Bone marrow (tissue), 2 donors: Measurements from ENCODE around the gene LIMD2.
"Not testable (repeated sequence)": the region's sequence is repeated elsewhere in the genome, so short reads cannot be mapped to it uniquely, and the experiment has no call there.

Source experiments
- DNase-seq, 2 donors: peaks; one replicate each; lab custom pipeline; 2025; lab: John Stamatoyannopoulos, UW

LIMD2 gene

DNA sequence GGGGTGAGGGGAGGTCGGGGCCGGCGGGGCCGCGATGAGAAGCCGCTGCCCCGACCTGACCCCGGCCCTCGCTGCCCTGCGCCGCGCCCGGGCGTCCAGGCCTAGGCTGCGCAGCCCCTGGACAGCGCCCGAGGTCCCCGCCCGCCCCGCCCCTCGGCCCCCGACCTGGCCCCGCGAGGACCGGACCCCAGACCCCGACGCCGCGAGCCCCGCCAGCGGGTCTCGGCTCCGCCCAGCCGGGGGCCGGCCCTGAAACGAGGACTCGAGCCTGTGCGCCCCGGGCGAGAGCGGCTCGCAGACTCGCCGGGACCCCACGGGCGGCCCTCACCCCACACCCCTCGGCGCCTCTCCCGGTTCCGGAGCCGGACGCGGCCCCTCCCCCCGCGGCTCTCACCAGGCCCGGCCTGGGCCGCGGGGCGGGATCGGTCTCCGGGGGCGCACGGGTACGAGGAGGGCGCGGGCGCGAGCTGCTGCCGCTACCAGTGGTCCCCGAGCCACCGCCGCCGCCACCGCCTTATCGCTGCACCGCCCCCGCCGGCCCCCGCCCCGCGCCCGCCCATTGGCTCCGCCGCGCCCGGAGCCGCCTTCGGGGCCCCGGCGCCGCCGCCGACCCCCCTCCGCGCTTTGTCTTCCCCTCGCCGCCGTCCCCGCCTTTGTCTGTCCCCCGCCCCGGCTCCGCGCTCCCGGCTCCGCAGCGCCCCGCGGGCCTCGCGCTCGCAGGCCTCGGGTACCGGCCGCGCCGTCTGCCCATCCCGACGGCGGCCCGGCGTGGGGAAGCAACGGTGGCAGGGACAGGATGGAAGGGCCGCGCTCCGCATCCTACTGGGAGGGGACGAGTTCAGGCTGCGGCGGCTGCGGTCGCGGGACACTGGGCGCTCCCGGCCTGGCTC is at the start of gene LIMD2:
LIMD2 (minus strand) TSS at position 488 of the 890 bp plus-strand sequence. CDS start 827 bp downstream, outside the sequence.
- DNase-seq: peak; percentile 12 to 66

DNA sequence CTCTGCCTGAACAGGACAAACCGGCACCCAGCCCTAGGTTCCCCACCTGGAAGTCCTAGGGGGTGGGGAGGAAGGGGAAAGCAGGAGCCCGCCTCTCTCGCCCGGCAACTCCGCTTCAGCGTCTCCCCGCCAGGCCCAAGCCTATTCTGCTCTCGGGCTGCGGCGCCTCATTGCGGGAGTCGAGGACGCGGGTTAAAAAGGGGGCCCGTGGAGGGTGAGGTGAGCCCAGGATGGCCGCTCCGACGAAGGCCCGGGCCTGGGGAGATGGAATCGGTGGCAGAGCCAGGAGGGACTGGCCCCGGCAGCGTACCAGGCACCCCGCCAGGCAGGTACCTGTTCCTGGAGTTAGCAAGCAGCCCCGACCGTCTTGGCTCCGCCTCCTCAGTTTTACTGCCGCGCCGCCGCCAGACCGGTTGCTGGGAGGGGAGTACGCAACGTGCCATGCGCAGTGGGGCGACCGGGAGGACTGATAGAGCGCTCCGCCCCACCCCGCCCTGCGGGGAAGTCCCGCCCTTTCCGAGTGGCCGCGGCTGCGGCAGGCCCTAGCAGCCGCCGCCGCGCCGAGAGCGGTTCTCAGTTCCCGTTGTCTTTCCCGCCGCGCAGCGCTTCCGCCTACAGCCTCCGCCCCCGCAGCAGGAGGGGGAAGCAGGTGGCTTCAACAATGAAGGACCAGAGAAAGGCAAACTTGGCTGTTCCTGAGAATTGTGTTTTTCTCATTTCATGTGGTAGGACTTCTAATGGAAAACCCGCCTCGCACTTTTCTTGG is 41.7 kb upstream of the LIMD2 start, which contains the start of gene STRADA:
STRADA (minus strand) TSS at position 392 of the 766 bp plus-strand sequence. CDS start 13,430 bp downstream, outside the sequence.
- DNase-seq: peak; percentile 91 to 97

DNA sequence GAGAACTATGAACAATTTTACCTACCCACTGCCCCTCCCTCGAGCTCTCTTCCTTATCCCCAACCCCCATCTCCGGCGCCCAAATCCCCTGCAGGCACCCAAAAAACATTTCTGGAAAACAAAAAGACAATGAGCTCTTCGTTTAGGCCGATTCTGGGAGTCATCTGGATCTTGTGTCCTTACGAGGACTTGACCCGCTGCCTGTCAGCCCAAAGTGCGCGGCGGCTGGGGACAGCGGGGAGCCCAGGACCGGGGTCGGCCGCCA is 41.1 kb upstream of the LIMD2 start:
- DNase-seq: no peak

DNA sequence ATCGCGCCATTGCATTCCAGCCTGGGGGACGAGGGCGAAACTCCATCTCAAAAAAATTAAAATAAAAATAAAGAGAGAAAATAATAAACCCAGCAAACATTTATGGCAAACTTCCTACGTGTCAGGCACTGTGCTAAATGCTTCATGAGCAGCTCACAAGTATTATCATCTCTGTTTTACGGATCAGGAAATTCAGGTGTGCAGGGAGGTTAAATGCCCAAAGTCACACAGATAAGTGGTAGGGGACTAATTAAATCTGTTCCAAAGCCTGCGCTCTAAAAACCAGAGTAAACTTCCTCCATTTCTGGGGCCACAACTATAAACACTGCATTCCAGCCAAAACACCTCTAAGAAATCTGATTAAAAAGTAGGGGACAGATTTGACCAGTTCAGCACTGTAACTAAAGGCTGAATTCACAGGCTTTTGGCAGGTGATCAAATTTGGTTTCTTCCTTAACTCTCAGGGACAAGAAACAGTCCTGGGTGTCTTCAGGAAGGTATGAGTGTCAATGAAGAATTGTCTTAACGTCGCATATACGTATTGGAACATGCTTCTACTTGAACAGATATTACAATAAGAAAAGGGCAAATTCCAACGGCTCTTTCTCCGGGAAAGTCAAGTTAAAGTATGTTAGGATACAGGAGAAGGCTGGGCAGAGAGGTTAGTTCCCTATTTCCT is 40.7 kb upstream of the LIMD2 start:
- peak in 1 of 2 donors; percentile 21 for DNase-seq

DNA sequence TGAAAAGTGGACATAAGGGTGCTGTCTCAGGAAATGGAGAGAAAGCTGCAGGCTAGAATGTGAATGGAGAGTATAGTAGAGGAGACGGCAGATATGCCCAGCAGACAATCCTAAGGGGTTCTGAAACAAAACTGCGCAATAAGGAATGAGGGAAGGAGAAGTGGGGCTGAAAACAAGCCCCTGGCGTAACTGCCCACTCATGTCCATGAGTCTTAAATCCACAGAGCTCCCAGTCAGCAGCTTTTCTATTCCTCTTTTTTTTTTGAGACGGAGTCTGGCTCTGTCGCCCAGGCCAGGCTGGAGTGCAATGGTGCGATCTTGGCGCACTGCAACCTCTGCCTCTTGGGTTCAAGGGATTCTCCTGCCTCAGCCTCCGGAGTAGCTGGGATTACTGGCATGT is 35.8 kb upstream of the LIMD2 start:
- no peak for DNase-seq

DNA sequence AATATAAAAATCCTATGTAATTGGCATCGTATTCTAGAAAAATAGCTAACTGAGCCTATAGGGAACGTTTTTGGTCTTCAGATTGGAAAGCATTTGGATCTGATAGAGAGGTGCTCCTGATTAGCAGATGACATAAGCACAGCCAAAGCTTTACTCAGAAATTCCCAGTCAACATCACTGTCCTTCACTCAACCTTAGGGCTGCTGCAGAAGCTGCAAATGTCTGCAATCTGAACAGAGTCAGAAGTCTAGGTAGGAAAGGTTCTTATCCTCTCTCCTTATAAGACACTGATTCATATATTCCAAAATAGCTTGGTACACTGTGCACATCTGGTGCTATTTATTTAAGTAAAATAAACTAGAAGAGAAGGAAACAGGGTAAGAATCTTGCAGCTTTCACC is 22.5 kb upstream of the LIMD2 start:
- no peak for DNase-seq

DNA sequence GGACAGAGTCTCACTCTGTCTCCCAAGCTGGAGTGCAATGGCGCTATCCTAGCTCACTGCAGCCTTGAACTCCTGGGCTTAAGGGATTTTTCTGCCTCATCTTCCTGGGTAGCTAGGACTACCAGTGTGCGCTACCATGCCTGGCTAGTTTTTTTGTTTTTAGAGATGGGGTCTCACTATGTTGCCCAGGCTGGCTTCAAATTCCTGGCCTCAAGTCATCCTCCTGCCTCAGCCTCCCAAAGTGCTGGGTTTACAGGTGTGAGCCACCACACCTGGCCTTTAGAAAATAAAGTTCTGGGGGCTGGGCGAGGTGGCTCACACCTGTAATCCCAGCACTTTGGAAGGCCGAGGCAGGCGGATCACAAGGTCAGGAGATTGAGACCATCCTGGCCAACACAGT is 20.3 kb upstream of the LIMD2 start:
- DNase-seq: not testable (repeated sequence)

DNA sequence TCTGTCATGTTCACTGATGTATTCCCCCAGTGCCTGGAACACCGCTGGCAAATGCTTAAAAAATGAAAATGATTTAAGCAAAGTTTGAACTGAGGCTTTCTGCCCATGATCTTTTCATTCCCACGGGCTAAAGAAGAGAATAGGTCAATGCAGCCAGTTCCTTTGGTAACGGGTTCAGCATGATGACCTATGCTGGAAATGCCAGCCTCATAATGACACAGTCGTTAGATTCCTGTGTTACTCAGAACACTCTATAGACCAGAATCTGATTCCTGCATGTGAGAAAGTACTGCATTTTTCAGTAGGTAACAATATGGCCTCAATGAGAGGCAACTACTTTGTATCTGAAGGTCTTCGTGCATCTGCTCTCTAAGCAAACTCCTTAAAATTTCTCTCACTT is 19.1 kb upstream of the LIMD2 start:
- no peak for DNase-seq

DNA sequence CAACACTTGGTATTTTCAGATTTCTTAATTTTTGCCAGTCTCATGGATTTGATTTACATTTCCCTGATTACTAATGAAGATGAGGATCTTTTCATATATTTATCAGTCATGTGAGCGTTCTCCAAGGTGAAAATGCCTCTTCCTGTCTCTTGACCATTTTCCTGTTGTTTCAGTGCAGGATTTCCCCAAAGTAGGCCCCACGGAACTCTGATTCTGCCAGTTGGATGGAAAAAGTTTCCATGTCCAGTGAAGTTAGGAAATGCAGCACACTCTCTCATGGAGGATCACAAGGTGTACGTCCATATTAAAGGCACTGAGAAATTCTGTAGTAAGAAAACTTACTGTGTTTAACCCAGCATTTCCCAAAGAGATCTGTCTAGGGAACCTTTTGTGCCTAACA is 16.5 kb upstream of the LIMD2 start:
- no peak for DNase-seq

DNA sequence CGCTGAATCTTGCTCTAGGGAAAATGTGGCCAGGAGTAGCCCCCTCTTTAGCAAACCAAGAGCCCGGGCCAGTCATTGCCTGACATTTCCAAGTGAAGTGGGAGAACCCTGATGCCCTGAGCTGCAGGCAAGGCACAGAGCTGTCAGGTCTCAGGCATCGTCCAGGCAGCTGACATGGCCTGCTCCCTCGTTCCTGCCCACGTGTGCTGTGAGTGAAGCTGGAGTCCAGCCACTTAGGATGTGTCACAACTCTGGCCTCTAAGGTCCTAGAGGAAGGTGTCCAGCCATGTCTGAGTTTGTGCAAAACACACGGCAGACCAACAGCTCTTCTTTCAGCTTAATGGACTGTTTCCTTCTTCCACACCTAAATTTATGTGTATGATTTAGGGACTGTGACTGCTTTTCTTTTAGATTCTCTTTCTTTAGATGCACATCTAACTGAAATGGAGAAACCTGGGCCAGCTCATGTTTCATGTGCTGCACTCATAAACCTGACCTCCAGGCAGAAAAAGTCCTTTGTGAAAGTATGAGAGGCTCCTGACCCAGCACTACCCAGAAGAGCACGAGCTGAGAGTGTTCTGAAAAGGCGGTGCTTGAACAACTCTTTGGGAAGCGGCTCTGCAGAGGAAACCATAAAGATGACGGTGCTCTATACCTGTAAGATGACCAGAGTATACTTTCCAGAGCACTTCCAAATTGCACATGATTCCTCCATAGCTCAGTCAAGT is 14.8 kb upstream of the LIMD2 start:
- DNase-seq: no peak

DNA sequence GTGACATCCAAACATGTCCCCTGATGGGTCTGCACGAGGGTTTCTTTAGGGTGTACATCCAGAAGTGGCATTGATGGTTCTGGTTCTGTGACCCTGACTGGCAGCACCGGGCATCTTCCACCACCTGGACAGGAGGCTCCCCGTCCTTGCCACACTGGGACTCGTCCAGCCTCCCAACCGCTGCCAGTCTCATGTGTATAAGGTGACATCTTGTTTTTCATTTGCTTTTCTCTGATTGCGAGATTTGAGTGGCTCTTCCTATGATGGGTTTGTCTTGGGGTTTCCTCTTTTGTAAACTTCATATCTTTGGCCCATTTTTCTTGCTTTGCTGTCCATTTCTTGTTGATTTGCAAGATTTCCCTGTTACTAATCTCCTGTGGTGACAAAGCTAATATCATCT is 9.2 kb upstream of the LIMD2 start:
- DNase-seq: no peak

DNA sequence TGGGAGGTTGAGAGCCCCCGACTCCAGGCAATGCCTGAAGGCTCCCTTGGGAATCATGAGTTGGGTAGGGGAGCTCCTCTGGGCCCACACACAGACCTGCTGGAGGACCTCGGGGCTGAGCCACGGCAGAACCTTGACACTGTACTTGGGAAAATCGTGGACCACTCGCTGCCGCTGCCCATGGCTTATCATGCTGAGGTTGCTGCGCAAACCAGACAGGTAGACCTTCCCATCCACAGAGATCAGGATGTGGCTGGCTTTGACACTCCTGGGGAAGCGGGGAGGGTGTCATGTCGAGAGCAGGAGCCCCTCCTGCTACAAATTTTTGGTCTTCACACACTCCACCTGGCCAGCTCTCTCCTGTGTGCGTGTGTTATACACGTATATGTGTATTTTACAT is 7.2 kb upstream of the LIMD2 start:
- DNase-seq: no peak

DNA sequence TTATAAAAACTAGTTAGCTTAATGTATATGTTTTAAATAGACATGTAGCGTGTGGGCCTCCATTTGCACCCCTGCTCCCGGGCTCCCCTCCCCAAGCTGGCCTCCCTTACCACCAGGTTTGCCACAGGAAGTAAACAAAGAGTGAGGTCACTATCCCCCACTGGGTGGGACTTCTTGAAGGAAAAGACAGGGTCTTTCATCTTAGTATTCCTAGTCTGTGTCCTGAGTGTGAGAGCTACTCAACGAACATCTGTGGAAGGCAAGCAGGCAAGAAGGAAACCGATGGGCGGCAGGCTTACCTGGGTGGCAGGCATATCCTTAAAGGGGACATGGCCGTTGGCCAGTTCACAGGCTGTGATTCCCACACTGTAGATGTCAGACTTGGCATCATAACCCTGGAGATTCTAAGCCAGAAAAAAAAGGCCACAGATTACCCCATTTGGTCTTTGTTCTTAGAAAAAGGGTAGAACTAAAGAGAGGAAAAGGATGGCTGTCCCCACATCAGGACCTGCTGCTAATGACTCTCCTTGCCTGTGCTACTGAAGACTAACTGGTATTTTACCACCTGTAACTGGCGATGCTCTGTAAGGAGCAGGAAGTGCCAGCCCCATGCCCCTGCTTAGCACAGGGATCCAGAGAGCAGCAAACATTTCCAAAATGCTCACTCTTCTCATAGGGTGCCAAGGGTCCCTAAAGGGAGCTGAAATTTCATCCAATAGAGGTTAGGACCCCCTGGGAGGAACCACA is 6.6 kb upstream of the LIMD2 start:
- no peak for DNase-seq

DNA sequence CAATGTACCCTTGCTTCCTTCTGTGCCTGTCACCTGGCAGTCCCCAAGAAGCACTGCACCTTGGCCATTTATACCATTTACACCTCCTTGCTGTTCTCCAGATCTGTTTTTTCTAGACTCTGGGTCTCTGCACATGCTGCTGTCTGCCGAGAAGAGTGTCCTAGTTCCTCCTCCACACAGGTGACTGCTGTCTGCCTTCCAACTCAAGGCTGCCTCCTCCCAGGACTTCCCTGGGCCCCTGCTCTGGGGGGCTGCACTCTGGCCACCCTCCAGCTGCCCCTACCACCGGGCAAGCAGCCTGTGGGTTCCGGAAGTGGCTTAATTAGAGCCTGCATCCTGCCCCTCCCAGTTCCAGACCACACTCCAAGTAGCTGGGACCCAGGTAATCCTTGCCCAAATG is 5.7 kb upstream of the LIMD2 start:
- DNase-seq: no peak

DNA sequence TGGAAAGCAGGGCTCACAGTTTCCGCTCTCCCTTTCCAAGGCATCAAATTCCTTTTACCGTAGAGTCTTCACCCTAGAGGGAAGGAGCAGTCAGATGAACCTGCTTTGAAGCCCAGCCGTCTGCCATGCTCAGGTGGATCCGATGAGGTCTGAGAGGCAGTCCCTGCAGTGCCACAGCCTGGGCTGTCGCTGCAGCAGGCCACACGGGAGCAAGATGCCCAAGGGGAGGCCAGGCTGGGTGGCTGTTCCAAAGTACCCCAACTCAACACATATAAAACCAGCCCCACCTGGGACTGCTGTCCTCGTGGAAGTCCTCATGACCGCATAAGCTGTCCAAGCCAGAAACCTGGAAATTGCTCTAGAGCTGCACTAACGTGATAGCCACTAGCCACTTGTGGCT is 4.9 kb upstream of the LIMD2 start:
- no peak for DNase-seq

DNA sequence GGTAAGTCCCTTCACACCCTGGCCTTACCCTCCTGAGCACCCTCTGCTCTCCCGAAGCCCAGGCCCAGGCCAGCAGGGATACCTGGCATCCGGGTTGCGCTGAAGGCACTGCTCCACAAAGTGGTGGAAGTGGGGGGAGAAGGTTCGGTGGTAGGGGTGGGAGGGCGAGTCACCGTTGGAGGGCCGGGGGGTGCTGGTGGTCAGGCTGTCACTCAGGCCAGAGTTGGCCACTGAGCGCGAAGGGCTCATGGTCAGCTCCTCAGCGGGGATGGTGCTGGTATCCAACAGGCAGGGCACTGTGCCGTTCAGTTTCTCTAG is 4.3 kb upstream of the LIMD2 start:
- no peak for DNase-seq

DNA sequence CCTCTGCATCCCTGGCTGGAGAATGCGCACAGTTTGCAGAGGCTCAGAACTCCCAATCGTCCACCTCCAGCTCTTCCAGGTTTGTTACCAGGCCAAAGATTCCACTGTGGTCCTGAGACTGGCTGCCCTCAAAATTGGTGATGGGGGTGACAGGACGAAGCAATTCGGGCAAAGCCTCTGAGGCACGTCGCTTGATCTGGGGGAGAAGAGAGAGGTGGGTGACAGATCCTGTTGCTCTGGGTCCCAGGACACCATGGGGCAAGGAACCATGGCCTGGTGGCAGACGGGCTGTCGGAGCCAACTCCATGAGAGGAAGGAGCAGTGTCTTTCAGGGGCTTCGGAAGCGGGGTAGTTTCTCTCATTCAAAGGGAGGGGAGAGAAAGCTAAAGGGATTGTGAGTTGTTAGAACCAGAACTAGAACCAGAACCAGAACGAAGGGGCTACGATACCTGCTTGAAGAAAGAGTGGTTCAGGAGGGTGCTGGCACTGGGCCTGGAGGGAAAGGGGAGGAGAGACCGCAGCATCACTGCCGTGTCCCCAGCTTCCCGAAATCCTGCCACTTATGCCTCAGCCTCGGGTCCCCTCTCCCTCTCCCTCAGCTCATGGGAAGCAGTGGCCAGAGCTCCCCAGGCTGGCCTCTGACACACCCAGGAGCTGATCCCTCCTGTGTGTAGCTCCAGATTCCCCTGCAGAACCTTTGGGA is 3.8 kb upstream of the LIMD2 start:
- no peak for DNase-seq

DNA sequence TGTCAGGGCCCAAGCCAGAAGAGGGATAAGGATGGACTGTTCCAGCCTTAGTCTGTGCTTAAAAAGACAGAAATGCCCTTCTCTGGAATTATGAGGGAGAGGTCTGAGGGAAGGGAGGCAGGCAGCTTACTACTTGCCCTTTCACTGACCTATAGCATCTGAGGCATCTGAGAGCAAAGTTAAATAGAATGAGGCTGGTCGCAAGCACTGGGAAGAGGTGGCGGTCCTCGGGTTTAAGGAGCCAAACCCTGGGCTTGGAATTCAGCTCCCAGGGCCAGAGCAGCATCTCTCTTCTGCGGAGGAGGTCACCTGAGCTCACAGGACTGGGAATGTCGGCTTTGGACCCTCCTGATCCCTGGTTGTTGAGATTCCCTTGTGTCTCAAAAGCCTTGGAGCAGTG is 3.1 kb upstream of the LIMD2 start:
- DNase-seq: no peak

DNA sequence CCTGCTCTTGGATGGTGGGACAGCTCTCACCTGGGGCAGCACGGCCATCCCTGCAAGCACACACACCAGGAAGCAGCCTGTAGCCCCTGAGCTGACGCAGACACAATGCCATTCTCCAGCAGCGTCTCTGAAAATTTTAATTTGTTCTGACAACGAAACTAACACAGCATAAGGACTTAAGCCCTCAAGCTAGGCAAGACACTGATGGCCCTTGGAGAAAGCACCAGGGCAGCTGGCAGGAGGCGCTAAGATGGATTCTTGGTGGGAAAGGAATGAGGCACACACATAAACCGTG is 2.7 kb upstream of the LIMD2 start:
- DNase-seq: no peak

DNA sequence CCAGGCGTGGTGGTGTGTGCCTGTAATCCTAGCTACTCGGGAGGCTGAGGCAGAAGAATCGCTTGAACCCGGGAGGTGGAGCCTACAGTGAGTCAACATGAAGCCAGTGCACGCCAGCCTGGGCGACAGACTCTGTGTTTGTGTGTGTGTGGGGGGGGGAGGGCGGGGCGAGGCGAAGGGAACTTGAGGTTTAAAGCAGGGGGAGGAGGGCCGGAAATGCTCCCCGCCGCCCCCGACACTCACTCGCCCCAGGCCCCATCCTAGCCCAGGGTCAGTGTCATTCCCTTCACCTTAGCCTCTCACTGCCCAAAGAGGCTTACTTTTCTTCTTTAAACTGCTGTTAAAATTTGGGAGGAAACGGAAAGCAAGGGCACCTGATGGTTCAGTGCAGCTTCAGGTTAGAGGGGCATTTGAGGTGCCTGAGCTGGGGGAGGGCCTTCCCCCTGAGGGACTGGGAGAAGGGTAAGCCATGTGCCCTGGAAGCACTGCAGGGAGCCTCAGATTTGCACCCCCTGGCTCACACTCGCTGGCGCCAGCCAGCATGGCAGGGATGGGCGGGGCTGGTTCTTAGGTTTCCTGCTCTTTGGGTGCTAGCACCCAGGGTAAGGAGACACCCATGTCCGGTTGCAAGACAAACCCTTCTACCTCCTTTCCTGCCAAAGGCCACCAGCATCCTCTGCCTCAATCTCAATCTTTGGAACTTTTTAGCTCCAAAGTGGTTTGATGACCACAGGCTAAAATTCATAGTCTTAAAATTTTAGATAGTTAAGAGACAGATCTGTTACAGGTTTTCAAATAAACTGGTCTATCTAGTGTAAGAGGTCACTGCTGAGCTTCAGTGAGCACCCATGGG is 2.2 kb upstream of the LIMD2 start:
- peak; percentile 30 to 64 for DNase-seq
